Neural crest cell (in vitro differentiated cells): ENCODE data around the gene MRPL27. TPM values are rescaled to one million over a fixed set of nuclear protein-coding genes. Genes with fewer than 3 reads are reported as not detected.

ENCODE experiments used
- DNase-seq: peaks from one replicate; pipeline ENCODE4 v3.0.0; 2021; ENCODE audit warnings: low read depth, mixed read lengths, low spot score
- H3K27ac Mint-ChIP-seq: one replicate; pipeline ENCODE4 v1.8.0; 2021; ENCODE audit warnings: mild to moderate bottlenecking, mixed read lengths; ENCODE audit not compliant: unreplicated experiment
- H3K27me3 Mint-ChIP-seq: 2 replicates; pipeline ENCODE4 v1.8.0; 2021; ENCODE audit warnings: low read depth, mild to moderate bottlenecking, mixed read lengths
- H3K36me3 Mint-ChIP-seq: 2 replicates; pipeline ENCODE4 v1.8.0; 2021; ENCODE audit warnings: low read depth, mild to moderate bottlenecking, mixed read lengths
- H3K4me1 Mint-ChIP-seq: 2 replicates; pipeline ENCODE4 v1.8.0; 2021; ENCODE audit warnings: mixed read lengths
- H3K4me3 Mint-ChIP-seq: one replicate; pipeline ENCODE4 v1.8.0; 2021; ENCODE audit warnings: mild to moderate bottlenecking, mixed read lengths
- H3K9me3 Mint-ChIP-seq: 2 replicates; pipeline ENCODE4 v1.8.0; 2021; ENCODE audit warnings: mixed read lengths
- total RNA-seq: library from RNA; stranded (reverse); gene quantifications from 2 replicates; pipeline ENCODE4 v1.2.1, GENCODE V29; 2021
- TF ChIP-seq, protein P1 (sequence below): fragments of 200-600 bp; sonication (generic); conservative IDR thresholded peaks from 2 replicates; pipeline ENCODE4 v1.5.0; 2021; ENCODE audit warnings: antibody characterized with exemption, mild to moderate bottlenecking

MRPL27 gene
- total RNA-seq, 1 donor from 2014 or later, result 72.2 TPM

DNA sequence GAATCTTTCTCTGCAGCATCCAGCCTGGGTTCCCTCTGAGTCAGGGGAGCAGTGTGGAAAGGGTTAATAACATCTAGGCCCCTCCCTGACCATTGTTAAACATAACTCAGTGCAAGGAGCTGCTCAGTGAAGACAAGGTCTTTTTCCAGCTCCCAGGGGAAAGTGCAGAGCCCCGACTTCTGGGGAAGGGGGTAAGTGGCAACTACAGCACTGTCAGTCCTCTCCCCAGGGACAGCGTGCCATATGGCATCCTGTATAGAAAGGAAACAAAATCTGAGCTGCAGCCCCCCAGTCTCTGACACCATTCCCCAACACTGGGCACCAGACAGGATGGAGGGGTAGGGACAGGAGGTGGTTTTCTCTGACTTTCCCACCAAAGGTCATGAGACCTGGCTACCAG lies 7.8 kb downstream of the MRPL27 start:
- no peaks in the 10 kb centered on the region for H3K36me3 Mint-ChIP-seq
- peaks cover 40% of the 10 kb centered on the region for H3K4me1 Mint-ChIP-seq
- H3K4me3 Mint-ChIP-seq, result peak overlapping the region; percentile 66
- TF ChIP-seq, protein P1, sequence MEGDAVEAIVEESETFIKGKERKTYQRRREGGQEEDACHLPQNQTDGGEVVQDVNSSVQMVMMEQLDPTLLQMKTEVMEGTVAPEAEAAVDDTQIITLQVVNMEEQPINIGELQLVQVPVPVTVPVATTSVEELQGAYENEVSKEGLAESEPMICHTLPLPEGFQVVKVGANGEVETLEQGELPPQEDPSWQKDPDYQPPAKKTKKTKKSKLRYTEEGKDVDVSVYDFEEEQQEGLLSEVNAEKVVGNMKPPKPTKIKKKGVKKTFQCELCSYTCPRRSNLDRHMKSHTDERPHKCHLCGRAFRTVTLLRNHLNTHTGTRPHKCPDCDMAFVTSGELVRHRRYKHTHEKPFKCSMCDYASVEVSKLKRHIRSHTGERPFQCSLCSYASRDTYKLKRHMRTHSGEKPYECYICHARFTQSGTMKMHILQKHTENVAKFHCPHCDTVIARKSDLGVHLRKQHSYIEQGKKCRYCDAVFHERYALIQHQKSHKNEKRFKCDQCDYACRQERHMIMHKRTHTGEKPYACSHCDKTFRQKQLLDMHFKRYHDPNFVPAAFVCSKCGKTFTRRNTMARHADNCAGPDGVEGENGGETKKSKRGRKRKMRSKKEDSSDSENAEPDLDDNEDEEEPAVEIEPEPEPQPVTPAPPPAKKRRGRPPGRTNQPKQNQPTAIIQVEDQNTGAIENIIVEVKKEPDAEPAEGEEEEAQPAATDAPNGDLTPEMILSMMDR, result no peak
- H3K27me3 Mint-ChIP-seq, result peaks cover 3% of the 10 kb centered on the region
- H3K9me3 Mint-ChIP-seq, result no peaks in the 10 kb centered on the region
- H3K27ac Mint-ChIP-seq, result peak overlapping the region; percentile 57
- DNase-seq, result no peak

DNA sequence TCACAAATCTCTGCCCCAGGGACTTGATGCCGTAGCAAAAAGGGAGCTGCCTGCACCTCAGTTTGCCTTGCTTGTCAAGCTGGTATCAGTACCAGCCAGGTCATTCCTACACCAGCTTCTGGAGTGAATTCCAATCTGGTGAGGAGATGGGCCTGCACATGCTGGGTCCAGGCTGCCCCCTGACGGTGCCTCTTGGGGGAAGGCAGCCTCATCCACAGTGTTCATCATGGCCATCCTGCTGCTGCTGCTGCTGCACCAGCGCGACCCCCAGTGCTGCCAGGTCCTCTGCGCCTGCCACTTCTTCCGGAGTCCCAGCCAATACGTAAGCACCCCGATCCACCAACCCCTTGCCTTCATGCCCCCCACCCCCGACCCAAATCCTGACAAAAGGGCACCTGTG lies 8.3 kb downstream of the MRPL27 start:
- Mint-ChIP-seq H3K4me3 (peak overlapping the region; percentile 66), H3K27ac (no peak overlapping the region)

DNA sequence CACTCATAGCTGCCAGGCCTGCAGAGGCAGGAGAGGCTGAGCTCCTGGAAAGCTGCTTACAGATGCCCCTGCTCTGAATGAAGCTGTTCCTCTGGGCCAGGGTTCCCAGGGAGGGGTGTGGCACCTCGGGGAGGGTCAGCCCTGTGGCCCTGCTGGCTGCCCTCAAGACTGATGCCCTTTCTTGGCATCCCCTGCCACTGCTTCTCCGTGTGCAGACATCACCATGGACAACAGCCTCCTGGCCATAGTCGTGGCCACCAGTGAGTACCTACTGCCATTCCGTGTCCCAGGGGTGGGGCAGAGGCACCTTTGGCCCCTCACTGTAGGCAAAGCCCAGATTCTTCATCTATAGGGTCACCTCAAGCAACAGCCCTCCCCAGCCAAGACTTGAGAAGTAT lies 8.9 kb downstream of the MRPL27 start:
- Mint-ChIP-seq H3K4me3 (peak overlapping the region; percentile 82), H3K9me3 (no peaks in the 10 kb centered on the region), H3K36me3 (no peaks in the 10 kb centered on the region), H3K4me1 (peaks cover 40% of the 10 kb centered on the region), H3K27ac (peak overlapping the region; percentile 98), H3K27me3 (peaks cover 3% of the 10 kb centered on the region)
- TF ChIP-seq, protein P1, result no peak
- DNase-seq, result no peak

More for the DNA sequence above, 8.3 kb downstream of the MRPL27 start:
- Mint-ChIP-seq H3K9me3 (no peaks in the 10 kb centered on the region), H3K4me1 (peaks cover 40% of the 10 kb centered on the region), H3K27me3 (peaks cover 3% of the 10 kb centered on the region), H3K36me3 (no peaks in the 10 kb centered on the region)
- TF ChIP-seq, protein P1, result no peak
- no peak for DNase-seq

DNA sequence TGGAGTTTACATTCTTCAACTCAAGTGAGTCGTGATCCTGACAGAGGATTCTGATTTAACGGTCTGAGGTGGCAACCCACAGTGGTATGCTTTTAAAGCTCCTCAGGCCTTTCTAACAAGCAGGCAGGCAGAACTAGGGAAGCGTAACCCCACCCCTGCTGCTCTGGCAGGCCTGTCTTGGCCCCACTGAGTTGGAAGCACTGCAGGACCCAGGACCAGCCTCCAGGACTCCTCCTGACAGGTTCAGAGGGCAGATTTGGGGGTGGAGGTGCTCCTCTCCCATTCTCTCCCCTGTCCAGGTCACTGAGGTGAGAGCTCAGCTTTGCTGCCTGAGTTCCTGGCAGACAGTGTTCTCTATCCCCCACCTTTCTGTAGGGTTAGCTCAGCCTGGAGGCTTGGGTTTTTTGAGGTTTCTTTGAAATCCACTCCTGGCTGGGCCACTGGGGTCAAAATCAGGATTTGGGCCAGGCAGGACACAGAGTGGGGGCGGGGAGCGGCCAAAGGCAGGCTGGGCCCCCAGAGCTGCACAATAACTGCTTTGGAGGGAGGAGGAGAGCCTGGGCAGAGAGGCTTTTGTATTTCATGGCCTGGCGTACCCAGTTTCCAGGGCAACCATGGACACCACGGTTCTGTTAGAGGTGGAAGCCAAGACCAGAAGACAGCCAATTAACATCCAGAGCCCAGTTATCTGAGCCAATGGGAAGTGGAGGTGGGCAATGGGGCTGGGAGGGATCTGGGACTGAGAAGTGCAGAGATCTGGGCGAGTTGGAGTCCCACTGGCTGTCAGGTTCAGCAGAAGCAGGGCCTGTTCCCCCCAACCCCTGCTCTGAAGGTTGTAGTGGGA lies 9.5 kb downstream of the MRPL27 start:
- Mint-ChIP-seq H3K27me3 (peaks cover 3% of the 10 kb centered on the region), H3K9me3 (no peaks in the 10 kb centered on the region), H3K27ac (peak overlapping the region; percentile 98), H3K36me3 (no peaks in the 10 kb centered on the region), H3K4me3 (peak overlapping the region; percentile 82), H3K4me1 (peaks cover 40% of the 10 kb centered on the region)
- TF ChIP-seq, protein P1, result no peak
- DNase-seq, result peak; percentile 65

DNA sequence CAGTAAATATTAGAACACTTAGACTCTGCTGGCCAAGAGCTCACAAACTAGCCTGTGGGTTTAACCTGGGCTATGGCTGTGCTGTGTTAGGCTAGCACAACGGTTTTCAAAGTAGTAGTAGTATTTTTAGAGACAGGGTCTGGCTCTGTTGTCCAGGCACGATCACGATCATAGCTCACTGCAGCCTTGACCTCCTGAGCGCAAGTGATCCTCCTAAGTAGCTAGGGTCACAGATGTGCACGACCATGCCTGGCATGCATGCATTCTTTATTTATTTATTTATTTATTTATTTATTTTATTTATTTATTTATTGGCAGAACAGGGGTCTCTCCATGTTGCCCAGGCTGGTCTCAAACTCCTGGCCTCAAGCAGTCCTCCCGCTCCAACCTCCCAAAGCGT lies 10.3 kb downstream of the MRPL27 start:
- no peak for DNase-seq
- no peaks in the 10 kb centered on the region for H3K36me3 Mint-ChIP-seq
- H3K27ac Mint-ChIP-seq, result no peak overlapping the region
- H3K4me3 Mint-ChIP-seq, result peak overlapping the region; percentile 82
- TF ChIP-seq, protein P1, result no peak
- H3K27me3 Mint-ChIP-seq, result peaks cover 3% of the 10 kb centered on the region
- peaks cover 40% of the 10 kb centered on the region for H3K4me1 Mint-ChIP-seq
- H3K9me3 Mint-ChIP-seq, result no peaks in the 10 kb centered on the region
